GM21367 (cell line): ENCODE results near the gene CHPF.

Experiments used
- ATAC-seq: cut with Tn5 transposase; IDR thresholded peaks from one replicate; pipeline ENCODE4 v1.9.1; 2021; ENCODE audit not compliant: unreplicated experiment

Gene CHPF, protein sequence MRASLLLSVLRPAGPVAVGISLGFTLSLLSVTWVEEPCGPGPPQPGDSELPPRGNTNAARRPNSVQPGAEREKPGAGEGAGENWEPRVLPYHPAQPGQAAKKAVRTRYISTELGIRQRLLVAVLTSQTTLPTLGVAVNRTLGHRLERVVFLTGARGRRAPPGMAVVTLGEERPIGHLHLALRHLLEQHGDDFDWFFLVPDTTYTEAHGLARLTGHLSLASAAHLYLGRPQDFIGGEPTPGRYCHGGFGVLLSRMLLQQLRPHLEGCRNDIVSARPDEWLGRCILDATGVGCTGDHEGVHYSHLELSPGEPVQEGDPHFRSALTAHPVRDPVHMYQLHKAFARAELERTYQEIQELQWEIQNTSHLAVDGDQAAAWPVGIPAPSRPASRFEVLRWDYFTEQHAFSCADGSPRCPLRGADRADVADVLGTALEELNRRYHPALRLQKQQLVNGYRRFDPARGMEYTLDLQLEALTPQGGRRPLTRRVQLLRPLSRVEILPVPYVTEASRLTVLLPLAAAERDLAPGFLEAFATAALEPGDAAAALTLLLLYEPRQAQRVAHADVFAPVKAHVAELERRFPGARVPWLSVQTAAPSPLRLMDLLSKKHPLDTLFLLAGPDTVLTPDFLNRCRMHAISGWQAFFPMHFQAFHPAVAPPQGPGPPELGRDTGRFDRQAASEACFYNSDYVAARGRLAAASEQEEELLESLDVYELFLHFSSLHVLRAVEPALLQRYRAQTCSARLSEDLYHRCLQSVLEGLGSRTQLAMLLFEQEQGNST

GRCh38 chr2:219543596-219544358 is at the start of gene CHPF, which contains the start of gene TMEM198:
Gene CHPF (minus strand): TSS chr2:219543809. CDS start chr2:219543538, 271 bp downstream.
Gene TMEM198 (plus strand): TSS chr2:219544028. CDS start chr2:219544728, 700 bp downstream.
- ATAC-seq, result peak; percentile 68

DNA sequence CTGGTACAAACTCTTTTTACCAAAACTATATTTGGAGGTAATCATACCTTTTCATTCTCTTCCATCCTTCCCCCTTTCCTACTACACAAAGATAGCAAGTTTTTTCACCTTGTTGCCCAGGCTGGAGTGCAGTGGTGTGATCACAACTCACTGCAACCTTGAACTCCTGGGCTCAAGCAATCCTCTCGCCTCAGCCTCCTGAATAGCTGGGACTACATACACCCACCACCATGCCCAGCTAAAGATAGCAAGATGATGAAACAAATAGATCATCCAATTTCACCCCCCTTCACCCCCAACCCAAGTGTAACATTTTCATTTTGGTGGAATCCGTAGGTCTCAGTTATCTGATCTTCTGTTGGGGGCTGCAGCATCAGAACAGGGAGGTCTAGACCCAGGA is 49.5 kb upstream of the CHPF start:
- no peak for ATAC-seq

DNA sequence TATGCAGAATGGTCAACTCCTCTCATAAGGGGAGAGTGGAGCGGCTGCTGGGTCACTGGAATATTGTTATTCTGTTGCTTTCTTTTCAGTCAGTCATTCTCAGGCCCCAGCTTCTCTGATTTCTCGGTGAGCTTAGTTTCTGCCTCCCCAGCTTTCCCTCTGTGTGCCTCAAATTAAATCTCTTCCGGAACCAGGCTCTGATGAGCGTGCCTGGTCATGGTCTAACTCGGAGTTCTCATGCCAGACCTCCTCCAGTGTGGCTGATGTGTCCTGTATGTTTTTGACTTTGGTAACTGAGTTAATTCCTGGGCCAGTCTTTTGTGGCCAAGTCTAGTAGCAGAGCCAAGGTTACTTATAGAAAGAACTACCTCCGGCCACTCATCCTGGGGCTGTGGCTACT is 49.1 kb upstream of the CHPF start:
- ATAC-seq, result no peak

GRCh38 chr2:219591091-219591490 is 47.5 kb upstream of the CHPF start:
- no peak for ATAC-seq

DNA sequence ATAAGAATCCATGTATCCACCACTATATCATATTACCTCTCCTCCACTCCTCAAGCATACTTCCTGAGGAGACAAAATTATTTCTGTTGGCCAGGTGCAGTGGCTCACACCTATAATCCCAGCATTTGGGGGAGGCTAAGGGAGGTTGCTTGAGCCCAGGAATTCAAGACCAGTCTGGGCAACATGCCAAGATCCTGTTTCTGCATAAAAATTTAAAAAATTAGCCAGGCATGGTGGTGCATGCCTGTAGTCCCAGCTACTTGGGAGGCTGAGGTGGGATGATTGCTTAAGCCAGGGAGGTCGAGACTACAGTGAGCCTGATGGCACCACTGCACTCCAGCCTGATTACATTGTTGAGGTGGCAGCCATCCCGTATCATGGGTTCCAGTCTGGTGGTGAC is 37.7 kb upstream of the CHPF start:
- ATAC-seq, result no peak

GRCh38 chr2:219578811-219579613 is 35.4 kb upstream of the CHPF start:
- ATAC-seq, result no peak

DNA sequence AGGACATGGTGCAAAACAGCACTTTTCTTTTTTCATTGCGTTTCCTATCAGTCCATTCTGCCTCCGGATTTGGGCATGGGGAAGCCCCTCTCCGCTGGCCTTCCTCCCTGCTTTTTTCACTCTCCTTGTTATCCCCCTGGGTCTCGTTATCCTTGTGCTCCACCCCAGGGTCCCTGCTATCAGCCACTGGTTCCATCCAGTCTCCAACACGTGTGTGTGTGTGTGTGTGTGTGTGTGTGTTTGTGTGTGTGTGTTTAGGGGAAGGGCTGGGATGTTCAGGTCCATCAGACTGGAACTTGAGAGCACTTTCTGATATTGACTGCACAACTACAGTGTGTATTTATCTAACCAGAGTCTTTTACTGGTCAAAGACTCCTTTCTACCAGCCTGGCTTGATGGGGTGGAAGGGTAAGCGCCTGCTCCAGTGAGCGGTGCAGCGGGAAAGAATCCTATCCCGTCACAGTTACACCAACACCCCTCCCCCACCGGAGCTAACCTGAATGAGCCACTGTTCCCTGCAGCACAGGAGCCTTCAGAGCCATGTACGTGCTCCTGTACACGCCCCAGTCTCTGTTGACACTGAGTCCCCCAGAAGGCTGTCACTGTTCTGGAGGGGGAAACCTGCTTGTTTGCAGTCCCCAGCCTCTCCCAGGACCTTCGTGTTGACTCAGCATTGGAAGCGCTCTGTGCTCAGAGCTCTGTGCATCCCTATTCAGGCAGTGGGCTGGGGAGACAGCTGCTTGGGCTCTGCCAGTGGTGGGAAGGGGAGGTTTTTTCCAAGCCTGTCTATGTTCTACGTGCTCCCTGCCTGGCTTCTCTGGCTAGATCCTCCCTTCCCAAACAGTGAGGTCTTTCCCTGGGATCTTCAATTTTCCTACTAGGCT is 33.1 kb upstream of the CHPF start:
- ATAC-seq, result no peak

DNA sequence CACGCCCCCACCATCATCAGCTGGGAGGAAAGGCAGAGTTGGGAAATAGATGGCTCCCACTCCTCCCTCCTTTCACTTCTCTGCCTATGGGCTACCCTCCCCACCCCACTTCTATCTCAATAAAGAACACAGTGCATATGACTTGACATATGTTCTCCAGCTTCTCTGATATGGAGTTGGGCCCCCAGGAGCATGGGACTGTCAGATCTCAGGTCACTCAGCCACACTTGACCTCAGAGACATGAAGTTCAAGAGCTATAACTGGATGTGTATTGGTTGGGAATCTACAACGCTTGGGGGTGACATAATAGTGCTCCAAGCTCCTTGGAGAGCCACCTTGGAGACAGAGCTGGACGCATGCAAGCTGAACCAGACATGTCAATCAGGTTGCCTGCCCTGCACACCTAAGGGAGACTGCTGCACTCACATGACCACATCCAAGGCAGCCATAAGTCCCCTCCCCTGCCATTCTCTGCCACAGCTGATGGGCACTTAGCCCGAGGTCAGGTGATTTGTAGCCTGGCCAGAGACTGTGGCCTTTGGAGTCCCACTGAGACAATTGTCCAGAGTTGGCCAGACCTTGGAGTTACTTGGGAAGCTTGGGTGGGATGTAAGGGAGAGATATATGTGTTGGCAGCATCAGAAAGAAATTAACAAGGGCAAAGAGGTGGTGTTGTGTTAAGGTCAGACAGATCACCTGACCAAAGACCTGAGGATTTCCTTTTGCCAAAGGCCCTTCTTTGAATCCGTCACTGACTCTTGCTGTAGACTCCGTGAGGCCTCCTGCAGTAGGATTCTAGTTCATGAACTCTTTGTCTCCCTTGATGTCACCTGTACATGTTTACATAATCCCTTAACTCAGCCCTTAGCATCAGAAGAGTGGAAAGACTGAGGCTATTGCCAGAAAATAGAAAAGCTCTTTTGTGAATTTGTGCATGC is 32.2 kb upstream of the CHPF start:
- ATAC-seq, result no peak

GRCh38 chr2:219574484-219575311 is 31.1 kb upstream of the CHPF start:
- ATAC-seq, result no peak

DNA sequence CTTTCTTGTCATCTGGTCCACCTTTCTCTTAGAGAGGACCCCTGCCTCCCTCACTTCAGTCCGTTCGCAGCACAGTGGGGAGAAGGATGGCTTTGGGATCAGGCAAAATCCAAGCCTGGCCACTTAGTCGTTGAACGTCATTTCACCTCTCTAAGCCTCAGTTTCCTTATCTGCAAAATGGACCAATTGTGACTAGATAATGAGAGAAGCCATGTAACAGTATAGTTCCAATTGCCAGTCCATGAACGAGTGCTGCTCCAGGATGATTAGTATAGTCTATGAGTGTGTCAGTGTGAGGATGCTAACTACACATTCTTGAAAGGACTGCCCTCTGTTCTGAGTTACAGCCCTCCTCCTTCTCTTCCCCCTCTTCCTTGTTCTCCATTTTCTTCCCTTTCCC is 29.6 kb upstream of the CHPF start:
- no peak for ATAC-seq

GRCh38 chr2:219572237-219573001 is 28.8 kb upstream of the CHPF start, which contains the start of gene INHA:
Gene INHA (plus strand): TSS chr2:219572310. CDS start chr2:219572375, 65 bp downstream.
- no peak for ATAC-seq

DNA sequence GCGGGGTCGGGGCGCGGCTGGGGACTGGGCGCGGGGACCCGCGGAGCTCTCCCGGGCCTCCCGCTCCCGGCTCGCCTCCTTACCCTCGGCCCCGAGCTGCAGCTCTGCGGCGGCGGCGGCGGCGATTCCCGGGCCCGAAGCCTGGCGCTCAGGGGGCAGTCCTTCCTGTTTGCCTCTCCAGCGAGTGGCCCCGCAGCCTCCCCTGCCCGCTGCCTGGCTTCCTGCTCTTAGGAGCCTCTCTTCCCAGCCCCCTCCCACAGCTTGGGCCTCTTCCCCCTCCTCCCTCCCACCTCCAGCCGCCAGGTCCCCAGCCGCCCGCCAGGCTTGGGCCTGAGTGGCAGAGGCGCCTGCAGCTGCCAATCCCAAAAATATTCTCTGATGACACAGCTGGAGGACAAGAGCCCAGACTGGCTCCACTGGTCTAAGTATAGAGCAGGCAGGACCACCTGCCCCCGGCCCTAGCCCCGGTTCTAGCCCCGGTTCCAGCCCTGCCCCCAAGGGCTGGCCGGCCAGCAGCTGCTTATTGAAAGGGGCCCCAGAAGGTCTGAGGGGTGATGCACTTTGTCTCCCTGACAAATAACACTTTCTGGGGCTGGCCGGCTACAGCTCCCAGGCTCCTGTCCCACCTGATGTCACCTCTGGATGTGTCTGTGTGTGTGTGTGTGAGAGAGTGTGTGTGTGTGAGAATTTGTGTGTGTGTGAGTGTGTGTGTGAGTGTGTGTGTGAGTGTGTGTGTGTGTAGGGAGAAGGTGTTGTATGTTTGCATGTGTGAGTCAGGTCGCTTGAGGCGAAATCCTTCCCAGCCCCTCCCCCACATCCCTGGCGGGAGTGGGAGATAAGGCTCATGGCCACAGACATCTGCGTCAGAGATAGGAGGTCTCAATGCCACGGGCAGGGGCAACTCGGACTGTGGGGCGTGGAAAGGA is 28.0 kb upstream of the CHPF start, which contains the start of gene OBSL1:
Gene OBSL1, minus strand, starts transcription at position 229 of the 926 bp plus-strand sequence. CDS start 307 bp downstream, outside the sequence.
- ATAC-seq, result no peak

DNA sequence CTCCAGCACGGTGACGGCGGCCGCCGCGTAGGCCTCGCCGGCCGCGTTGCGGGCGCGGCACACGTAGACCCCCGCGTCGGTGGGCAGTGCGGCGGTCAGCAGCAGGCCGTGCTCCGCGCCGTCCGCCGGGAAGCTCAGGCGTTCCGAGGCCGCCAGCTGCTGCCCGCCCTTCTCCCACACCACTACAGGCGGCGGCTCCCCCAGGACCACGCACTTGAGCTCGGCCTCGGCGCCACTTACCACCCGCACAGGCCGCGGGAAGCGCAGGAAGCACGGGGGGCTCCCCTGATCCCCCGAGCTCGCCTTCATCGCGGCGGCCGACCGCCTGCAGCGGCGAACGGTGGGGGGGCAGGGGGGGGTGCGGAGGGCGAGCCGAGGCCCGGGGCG is 27.3 kb upstream of the CHPF start:
- no peak for ATAC-seq

DNA sequence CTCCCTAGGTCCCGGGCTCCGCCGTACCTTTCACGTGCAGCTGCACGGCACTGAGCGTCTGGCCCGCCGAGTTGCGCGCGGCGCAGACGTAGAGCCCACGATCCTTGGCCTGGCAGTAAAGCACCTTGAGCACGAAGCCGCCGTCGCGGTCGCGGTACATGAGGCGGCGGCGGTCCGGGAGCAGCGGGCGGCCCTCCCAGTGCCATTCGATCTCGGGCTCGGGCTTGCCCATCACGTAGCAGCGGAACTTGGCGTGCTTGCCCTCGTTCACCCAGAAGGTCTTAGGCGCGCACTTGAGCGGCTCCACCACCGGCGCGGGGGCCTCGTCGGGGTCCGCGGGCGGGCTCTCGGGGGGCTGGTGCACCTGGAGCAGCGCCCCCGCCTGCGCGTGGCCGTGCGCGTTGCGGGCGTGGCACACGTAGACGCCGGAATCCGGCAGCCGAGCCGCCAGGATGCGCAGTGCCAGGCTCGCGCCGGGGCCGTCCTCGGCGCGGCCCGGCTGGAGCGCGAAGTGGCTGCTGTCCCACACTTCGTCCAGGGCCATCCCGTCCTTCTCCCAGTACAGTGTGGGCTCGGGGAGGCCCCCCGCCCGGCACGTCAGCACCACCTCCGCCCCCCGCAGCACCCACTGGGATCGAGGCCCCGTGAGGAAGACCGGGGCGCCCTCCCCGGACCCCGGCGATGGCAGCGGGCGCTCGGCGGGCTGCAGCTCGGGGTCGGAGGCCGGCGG is 26.8 kb upstream of the CHPF start:
- no peak for ATAC-seq

GRCh38 chr2:219569635-219570034 is 26.0 kb upstream of the CHPF start:
- no peak for ATAC-seq
